ENCODE measurements around the gene ARHGEF28.

ARHGEF28 gene

DNA sequence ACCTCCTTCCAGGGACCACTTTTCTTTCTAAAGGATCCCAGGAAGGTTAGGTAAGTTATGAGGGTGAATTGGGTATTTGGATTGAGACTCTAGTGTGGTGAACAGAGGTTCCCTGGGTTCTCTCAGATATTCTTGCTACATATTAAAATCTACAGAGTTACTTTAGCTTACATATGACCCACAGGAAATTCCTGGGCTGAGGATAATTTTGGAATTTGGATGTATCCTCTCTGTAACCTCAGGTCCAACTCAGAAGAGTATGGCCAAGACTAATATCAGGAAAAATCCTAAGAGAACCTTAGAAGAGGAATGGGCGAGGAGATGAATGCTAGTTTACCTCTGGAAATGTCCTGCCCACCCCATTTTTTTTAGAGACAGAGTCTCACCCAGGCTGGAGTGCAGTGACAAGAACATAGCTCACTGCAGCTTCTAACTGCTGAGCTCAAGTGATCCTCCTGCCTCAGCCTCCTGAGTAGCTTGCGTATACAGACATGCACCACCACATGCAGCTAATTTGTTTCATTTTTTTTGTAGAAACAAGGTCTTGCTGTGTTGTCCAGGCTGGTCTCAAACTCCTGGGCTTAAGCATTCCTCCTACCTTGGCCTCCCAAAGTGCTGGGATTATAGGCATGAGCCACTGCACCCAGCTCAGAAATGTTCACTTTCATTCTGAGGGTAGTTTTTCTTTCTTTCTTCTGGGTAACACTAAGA is 196.4 kb downstream of the ARHGEF28 start:
- no peak for DNase-seq

DNA sequence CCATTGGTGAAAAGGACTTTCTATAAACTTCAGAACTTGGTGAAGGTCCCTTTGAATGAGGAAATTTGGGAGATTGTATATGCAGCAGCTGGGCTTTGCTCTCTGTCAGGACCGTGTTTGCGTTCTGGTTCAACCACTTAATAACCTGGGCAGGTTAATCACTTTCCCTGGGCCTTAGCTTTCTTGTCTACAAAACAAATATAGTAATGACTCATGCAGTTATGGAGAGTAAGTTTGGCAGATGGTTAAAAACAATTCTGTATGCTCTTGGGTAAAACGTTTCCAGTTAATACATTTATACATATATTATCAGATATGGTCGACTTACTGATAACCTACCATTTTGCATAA is 197.0 kb downstream of the ARHGEF28 start:
- no peak for DNase-seq

- no peak for DNase-seq
Observed at GRCh38 chr5:73823508-73823925, 197.5 kb downstream of the ARHGEF28 start.

GRCh38 chr5:73825199-73825598 is 199.2 kb downstream of the ARHGEF28 start:
- no peak for DNase-seq

DNA sequence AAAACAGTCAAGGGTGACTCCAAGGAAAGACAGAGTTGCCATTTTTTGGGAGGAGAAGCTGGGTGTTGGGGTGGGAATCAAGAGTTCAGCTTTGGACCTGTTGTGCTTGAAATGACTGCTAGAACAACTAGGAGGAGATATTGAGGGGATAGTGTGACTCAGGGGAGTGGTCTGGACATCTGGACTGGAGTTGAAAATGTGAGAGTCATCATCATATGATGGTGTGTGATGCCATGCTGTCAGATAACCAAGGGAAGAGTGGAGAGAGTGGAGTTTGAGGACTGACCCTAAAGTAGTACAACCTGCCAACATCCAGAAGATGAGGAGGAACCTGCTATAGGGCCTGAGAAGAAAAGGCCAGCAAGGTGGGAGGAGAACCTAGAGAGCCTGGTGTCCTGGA is 199.7 kb downstream of the ARHGEF28 start:
- no peak for DNase-seq

- no peak for DNase-seq
Observed at GRCh38 chr5:73826301-73827105, 200.5 kb downstream of the ARHGEF28 start.

- DNase-seq, result no peak
Observed at GRCh38 chr5:73827106-73827450, 201.1 kb downstream of the ARHGEF28 start.

DNA sequence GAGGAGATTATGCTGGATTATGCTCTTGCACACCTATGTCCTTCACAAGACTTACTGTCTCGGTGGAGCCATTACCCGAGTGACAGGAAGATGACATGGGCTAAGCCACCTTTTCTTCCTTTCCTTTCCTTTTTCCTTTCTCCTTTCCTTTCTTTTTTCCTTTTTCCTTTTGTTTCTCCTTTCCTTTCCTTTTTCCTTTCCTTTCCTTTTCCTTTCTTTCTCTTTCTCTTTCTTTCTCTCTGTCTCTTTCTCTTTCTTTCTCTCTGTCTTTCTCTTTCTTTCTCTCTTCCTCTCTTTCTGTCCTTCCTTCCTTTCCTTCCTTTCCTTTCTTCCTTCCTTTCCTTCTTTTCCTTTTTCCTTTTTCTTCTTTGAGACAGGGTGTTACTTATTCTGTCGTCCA is 202.5 kb downstream of the ARHGEF28 start:
- no peak for DNase-seq

DNA sequence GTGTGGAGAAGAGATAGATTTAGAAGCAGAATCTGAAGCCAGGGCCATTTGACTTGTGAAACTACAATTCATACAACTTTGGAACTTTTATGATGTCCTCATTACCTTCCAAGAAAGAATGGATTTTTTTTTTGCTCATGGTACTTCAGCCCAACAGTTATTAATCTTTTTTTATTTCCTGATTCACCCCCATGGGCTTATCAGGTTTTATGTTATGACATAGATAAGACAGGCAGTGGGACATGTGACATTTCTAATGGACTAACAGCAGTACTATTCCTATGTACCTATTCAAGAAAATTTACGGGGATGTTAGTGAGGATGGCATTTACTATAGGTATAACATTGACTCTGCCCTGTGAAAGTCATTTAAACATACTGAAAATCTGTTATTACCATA is 204.7 kb downstream of the ARHGEF28 start:
- no peak for DNase-seq

GRCh38 chr5:73831066-73831465 is 205.1 kb downstream of the ARHGEF28 start:
- no peak for DNase-seq

- DNase-seq, result no peak
Observed at GRCh38 chr5:73834693-73835092, 208.7 kb downstream of the ARHGEF28 start.

DNA sequence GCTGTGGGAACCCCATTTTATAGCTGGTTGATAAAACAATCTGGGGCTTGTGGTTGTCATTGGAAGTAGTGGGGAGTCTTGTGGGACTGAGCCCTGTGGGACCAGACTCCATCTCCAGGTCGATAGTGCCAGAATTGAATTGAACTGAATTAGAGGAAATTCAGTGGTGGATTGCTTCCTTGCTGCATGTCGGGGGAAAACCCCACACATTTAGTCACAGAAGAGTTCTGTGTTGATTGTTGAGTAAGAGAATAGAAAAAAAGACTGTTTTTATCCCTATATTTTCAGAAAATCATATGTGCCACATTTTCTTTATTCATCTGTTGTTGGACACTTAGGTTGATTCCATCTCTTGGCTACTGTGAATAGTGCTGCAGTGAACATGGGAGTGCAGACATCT is 209.7 kb downstream of the ARHGEF28 start:
- DNase-seq, result no peak

- no peak for DNase-seq
Observed at GRCh38 chr5:73836607-73837006, 210.6 kb downstream of the ARHGEF28 start.

DNA sequence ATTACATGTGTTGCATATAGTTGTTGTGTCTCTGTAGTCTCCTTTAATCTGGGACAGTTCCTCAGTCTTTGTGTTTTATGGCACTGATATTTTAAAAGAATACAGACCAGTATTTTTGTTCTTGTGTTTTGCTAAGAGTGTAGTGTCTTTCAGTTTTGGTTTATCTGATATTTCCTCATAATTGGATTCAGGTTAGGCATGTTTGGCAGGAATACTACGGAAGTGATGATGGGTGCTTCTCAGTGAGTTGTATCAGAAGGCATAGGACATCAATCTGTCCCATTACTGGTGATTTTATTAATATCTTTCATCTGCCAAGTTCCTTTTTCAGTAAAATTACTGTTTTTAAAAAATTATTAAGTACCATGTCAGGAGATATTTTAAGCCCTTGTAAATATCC is 212.9 kb downstream of the ARHGEF28 start:
- DNase-seq, result no peak

- no peak for DNase-seq
Observed at GRCh38 chr5:73841641-73842040, 215.6 kb downstream of the ARHGEF28 start.

DNA sequence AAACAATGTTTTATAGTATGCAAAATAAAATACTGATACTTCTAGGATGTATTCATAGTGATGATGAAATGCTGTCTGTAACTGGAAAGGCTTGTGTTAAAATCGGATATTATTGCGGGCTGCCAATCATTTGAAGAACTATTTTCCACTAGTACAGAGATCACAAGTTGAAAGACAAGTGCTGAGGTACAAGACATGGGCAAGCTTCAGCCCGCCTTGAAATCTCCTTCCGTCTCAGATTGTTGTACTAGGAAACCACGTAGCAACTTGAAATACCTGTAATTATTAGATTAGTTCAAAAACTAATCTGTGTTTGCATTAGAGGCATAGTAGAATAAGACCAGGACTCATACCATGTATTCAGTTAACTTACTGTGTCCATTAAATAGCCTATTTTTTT is 218.2 kb downstream of the ARHGEF28 start:
- DNase-seq, result no peak

DNA sequence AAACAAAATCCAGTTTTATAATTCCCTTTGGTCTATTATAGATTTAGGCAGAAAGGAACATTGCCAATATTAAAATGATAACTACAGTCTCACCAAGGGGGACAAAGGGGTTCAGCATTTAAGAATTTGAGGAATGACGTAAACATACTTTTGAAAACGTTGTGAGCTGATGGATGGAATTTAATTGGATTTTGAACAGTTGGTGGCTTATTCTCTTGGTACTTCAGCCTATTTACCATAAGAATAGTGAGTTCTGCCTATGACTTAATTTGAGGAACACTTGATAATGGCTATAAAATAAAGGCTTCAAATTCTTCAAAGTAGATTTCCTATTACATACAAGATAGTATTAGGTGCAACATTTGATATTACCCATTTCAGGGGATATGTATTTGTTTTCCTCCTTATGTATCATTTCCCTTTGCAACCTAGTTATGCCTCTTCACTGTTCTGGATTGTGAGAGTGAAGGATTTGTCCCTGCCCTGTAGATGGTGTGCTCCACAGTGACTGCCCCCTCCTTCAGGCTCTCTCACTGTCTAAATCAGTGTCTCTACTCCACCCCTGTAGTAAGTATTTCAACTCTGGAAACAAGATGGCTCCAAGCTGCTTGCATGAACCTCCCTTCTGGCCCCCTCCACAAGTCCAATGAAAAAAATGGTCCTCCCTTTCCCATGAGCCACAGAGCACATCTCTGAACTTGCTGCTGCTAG is 225.6 kb downstream of the ARHGEF28 start:
- no peak for DNase-seq

DNA sequence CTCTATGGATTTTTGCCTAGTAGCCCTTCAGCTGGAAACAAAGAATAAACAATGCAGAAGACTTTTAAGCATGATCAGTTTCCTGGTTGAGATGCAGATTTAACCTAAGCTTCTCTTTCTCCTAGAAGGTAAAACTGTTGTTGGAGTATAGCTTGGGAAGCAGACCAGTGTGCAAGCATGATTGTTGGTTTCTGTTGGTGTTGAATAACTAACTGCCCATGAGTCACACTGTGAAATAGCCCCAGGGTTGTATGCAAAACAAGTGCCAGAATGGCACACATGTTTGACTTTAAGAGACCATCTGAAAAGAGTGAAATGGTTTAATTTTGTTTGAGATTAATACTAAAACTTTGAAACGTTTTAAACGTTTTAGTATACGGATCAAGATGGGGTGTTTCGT is 227.1 kb downstream of the ARHGEF28 start:
- no peak for DNase-seq

GRCh38 chr5:73856997-73857396 is 231.0 kb downstream of the ARHGEF28 start:
- no peak for DNase-seq

DNA sequence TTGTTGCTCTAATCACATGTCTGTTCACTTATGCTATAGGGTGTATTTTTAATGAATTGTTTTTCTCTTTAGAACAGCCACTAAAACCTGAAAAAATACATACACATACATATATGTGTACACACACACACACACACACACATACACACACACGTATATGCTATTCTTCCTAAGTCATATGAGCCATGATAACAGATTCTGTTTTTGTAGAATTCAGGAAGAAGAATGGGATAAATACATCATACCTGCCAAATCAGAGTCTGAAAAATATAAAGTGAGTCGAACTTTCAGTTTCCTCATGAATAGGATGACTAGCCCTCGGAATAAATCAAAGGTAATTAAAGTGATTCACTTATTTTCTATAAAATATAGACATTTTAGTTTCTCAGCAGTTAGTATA is 231.4 kb downstream of the ARHGEF28 start:
- no peak for DNase-seq

GRCh38 chr5:73858054-73858453 is 232.1 kb downstream of the ARHGEF28 start:
- no peak for DNase-seq

DNA sequence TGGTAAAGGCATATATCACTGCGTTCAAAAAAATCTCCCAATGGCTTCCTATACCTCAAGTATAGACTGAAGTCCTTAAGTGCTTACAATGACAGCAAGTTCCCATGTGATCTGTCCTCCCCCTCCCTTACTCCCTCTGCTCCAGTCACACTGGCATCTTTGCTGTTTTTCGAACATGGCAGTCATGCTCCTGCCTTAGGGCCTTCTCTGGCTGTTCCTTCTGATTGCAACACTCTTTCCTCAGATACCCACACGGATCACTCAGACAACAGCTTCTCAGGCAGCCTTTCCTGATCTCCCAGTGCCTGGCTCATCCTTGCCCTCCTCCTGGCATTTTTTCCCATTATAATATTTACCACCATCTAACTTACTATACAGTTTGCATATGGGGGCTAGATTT is 232.8 kb downstream of the ARHGEF28 start:
- DNase-seq, result no peak

GRCh38 chr5:73859696-73860095 is 233.7 kb downstream of the ARHGEF28 start:
- DNase-seq, result no peak

All from activated CD8-positive, alpha-beta memory T cell treated with anti-CD3 and anti-CD28 coated beads for 24 hours (primary cell).